GM19468 (cell line): ENCODE results near the gene ZNG1B.
"Not testable (repeated sequence)": the region's sequence is repeated elsewhere in the genome, so short reads cannot be mapped to it uniquely, and the experiment has no call there.

Experiments
- ATAC-seq: cut with Tn5 transposase; IDR thresholded peaks from one replicate; pipeline ENCODE4 v1.9.1; 2021; ENCODE audit warnings: mild to moderate bottlenecking, moderate library complexity, moderate number of reproducible peaks; ENCODE audit not compliant: unreplicated experiment; ENCODE audit errors: extremely low read depth

ZNG1B gene

GRCh38 chr2:113541976-113542485 is 104.5 kb downstream of the ZNG1B start:
- ATAC-seq = not testable (repeated sequence)

GRCh38 chr2:113542529-113542928 is 105.0 kb downstream of the ZNG1B start:
- ATAC-seq = not testable (repeated sequence)
